Mesenteric fat pad (tissue), 1 donor: ENCODE measurements around the gene FAM131B. TPM values are rescaled to one million over a fixed set of nuclear protein-coding genes. Genes with fewer than 3 reads are reported as not detected.
"Not testable (repeated sequence)": the region's sequence is repeated elsewhere in the genome, so short reads cannot be mapped to it uniquely, and the experiment has no call there.

ENCODE experiments used
- DNase-seq: peaks from one replicate; pipeline ENCODE4 v3.0.0-alpha.2; 2020; ENCODE audit warnings: low spot score
- total RNA-seq: library from RNA; stranded (reverse); fragmentation: NEBNext Ultra II Directional; extraction: Animal tissue kit (Norgen Biotek cat#: 25700); gene quantifications from one replicate; pipeline ENCODE4 v1.2.1, GENCODE V29; 2021
- donor health status: DM: yes; HTN: yes; CAD: no.

The FAM131B gene
- total RNA-seq, 1 donor from 2014 or later, result 1.8 TPM

- DNase-seq, result no peak
These were observed 33.0 kb upstream of the FAM131B start for GRCh38 chr7:143395187-143396149.

DNA sequence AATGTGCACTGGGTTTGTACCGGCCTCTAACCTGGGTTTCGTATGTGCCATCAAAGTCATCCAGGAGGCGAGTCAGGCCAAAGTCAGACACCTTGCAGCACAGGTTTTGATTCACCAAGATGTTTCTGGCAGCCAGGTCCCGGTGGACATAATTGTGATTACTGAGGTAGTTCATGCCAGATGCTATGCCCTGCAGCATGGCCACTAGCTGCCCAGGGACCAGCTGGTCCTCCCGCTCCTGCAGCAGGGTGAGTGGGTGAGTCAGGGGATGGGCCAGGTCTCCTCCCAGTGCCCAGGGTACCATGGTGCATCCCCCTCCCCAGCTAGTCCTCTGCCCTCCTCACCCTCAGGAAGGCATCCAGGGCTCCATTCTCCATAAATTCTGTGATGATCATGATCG, 32.3 kb upstream of the FAM131B start:
- DNase-seq, result no peak

GRCh38 chr7:143394068-143394467, 31.6 kb upstream of the FAM131B start:
- no peak for DNase-seq

DNA sequence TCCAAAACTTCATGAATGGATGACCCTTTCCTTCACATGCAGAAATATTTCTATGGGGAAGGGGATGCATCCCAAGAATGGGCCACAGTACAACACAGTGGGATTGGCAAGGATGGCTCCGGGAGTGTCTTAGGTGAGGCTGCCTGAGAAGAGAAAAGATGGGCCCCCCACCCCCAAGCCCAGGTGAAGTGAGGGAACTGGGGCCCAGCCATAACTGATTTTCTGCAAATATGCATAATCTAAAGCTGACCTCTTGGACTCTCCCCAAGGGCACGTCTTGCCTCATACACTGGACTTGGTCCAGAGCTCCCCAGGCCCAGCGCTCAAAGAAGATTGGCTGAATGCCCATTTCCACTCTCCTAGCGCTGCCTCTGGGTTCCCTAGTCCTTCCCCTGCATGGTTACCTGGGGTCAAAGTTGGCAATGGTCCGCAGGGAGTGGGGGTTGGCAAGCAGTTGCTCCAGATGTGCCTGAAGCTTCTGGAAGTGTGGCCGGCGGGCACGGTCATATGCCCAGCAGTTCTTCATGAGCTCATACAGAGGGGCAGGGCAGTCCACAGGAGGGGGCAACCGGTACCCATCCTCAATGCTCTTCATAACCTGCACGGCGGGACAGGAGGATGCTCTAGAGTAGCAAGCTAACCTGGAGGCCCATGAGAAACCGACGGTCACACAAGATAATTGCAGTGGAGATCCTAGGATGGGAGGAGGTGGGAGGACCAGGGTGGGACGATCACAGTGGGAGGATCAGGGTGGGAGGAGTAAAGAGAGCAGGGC, 30.9 kb upstream of the FAM131B start:
- DNase-seq, result no peak

- no peak for DNase-seq
These were observed 30.4 kb upstream of the FAM131B start for GRCh38 chr7:143392875-143393266.

DNA sequence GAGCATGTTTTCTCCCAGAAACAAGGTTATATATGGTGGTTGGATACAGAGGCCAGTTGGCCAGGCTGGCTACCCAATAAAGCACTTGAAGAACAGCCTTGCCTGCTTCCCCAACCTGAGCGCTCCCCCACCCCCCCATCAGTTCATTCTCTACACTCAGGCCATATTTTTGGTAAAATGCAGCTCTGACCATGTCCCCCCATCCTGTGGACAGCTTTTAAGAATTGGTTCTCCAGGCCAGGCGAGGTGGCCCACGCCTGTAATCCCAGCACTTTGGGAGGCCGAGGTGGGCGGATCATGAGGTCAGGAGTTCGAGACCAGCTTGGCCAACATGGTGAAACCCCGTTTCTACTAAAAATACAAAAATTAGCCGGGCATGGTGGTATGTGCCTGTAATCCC, 29.9 kb upstream of the FAM131B start:
- DNase-seq, result not testable (repeated sequence)

DNA sequence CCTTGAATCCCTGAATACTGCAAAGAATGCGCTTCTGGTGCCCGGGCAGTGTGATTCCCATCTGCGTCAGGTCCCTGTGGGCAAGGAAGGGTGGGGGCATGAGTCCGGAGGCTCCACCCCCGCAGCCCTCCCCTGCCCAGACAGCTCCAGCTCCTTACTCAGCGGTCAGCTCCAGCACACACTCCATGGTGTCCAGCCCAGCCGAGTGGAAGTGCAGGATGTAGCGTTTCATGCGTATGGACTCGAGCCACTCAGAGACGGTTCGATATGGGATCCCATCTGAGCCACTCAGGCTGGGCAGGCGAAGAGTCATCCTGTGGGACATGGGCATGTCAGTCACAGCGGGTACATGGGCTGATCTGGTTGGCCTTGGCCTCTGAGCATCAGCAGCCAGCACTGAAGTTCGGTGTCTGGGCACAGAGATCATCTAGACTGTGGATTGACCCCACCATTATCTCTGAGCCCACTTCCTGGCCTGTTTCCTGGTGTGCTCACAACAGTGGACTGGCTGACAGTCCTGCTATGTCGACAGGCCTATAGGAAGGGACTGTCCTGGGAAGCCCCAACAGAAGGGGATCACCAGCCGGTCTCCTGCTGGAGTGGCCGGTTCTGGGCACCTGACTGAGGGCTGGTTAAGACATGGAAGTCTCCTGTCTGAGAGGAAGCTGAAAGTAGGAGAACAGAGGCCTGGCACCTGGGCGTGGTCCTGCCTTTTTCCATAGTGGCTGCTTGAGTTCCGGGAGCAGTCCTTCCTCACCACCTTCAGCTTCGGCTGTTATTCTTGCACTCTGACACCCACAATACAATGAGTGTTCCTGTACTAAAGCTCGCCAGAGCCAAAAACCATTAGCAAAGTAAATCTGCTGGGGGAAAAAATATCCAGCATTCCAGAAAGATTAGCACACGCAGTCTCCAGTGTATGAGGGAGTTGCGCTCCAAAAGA, 29.2 kb upstream of the FAM131B start:
- no peak for DNase-seq

- DNase-seq, result no peak
These were observed 28.3 kb upstream of the FAM131B start for GRCh38 chr7:143390773-143391317.

DNA sequence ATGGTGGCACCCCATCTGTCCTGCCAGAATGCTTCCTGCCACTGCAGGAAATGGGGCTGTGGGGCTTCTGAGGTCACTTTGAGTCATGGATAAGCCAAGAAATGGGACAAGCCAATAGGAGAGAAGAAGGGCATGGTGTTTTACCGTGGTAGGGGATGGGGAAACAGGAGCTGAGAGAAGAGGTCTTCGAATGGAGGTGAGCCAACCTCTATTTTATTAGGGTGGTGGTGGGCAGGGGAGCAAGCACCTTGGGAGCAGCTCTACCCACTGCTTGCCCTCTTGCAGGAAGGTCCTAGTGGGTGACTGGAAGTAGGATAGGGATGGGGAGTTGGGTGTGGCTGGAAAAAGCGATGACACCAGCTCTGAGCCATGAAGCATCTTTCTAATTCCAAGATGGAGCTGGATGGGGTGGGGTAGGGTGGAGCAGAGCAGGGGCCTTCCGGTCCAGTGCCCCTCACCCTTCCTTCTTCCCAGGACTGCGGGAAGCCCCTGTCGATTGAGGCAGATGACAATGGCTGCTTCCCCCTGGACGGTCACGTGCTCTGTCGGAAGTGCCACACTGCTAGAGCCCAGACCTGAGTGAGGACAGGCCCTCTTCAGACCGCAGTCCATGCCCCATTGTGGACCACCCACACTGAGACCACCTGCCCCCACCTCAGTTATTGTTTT, 27.7 kb upstream of the FAM131B start:
- no peak for DNase-seq

- no peak for DNase-seq
These were observed 27.0 kb upstream of the FAM131B start for GRCh38 chr7:143389316-143390103.

DNA sequence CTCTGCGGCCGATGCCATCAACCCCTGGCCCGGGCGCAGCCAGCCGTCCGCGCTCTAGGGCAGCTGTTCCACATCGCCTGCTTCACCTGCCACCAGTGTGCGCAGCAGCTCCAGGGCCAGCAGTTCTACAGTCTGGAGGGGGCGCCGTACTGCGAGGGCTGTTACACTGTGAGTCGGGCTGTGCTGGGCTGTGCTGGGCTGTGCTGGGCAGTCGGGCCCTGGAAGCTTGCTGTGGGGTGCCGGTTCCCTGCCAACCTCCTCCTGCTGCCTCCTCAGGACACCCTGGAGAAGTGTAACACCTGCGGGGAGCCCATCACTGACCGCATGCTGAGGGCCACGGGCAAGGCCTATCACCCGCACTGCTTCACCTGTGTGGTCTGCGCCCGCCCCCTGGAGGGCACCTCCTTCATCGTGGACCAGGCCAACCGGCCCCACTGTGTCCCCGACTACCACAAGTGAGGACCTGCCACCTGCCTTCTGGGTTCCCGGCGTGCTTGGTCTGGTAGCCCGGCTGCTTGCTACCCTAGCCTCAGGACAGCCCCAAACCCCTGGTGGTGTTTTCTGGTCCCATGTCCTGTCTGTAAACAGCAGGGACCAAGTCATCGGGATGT, 26.1 kb upstream of the FAM131B start:
- no peak for DNase-seq

DNA sequence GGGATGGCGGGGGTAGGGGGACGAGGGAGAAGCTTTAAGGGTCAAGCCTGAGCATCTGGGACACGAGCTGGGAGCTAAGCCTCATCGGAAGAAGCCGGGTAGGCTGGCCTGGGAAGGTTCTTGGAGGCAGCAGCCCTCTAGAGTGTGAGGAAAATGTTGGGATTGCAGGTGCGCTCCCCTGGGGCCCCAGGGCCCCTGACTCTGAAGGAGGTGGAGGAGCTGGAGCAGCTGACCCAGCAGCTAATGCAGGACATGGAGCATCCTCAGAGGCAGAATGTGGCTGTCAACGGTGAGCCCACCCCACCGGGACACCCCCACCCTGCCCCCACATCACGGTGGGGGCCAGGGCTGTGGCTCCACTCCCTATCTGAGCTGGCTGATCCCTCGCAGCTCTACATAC, 25.5 kb upstream of the FAM131B start:
- no peak for DNase-seq

DNA sequence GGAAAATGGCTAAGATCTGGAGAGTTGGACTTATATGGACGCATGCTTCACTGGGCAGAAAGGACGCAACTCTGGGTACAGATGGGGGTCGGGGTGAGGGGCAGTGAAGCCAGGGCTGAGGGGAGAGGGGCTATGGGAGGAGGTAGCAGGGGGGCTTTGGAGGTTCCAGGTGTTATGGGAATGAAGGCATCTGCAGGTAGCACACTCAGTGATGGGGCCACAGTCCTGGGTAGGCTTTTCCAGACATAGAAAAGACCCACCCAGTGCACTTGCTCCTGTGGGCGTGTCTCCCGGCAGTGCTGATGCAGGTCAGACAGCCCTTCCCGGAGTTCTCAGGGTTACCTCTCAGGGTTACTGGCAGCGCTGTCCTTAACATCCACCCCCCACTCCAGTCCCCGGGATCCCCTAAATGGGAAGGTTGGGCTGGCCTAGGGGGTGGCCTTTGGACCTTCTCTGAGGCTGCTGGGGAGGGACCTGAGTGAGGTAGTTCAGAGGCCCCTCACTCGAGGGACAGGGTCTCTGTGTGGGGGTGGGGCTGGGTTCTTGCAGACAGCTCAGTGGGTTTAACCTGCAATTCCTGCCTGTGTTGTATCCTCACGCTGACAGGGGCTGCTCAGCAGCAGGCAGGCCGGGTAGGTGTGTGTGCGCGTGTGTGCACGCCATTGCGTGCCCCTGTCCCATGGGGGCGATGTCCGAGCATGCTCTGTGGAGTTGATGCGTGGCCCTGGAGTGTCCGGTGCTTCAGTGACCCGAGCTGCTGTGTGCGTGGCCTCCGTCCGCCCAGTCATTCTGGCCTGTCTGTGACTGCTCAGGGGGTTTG, 24.9 kb upstream of the FAM131B start:
- DNase-seq, result no peak

DNA sequence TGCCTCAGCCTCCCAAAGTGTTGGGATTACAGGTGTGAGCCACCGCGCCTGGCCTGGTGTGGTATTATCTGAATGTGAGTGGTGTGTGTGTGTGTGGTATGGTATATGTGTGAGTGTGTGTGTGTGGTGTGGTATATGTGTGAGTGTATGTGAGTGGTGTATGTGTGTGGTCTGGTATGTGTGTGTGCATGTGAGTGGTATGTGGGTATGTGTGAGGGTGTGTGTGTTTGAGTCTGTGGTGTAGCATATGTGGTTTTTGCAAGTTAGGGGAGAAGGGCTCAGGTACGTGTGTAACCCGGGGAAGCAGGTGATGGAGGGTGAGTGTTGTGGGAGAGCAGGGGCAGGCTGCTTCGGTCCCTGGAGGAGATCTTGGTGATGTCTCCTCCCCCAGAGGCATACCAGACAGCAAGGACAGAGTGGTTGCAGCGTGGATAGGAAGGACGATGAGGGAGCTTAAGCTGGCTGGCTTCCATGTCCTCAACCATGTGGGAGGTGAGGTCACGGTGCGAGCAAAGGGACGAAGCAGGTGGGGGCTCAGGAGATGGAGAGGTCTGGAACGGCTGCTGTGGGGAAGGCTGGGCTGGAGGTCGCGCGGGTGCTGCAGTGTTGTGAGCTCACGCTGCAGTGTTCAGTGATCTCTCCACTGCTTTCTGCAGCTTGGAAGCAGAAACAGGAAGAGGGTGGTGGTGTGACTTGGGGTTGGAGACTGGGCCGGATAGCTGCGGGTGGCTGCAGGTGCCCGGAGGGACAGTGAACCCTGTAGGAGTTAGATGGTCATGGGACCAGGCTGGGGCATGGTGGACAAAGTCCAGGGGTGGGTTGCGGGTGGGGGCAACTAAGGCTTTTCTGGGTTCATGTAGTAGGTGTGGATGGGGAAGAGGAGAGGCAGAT, 23.6 kb upstream of the FAM131B start:
- DNase-seq, result no peak

- DNase-seq, result no peak
These were observed 22.4 kb upstream of the FAM131B start for GRCh38 chr7:143384661-143385631.

DNA sequence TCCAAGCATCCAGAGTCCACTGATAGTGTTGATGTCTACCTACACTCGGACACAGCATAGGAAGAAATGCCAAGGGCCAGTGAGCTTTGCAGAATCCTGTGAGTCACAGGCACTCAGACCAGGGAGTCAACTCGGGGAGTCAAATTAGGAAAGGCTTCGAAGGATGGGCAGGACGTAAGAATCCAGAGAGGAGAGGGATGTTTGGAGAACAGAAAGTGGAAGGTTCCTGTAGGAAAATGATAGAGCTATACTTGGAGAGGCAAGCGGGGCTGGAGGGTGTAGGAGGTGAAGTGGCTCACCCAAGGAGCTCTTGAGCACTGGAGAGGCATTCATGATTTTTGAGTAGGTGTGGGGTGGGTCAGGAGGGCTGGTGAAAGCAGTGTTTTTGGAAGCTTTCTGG, 21.6 kb upstream of the FAM131B start:
- no peak for DNase-seq
